ENCODE data around the gene ANAPC13.

ANAPC13 gene

GRCh38 chr3:134481166-134481565 is 4.6 kb downstream of the ANAPC13 start:
- no peak for DNase-seq

GRCh38 chr3:134480546-134480945 is 5.2 kb downstream of the ANAPC13 start:
- no peak for DNase-seq

DNA sequence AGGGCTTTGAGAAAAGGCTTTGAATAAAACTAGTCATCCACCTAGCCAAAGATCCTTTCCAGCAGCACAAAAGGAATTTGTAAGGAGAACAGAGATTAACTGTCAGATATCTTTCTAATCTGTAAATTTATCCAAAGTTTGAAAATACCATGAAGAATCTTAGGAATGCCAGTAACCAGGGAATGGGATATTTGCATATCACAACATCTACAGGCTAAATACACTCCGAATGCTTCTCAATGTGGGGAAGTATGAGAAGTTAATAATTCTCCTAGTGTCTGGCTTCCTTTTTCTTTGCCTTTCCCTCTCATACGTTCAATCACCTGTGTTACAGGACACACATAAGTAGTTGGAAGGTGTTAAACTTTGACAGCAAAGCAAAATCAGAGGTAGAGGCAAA is 7.8 kb downstream of the ANAPC13 start:
- no peak for DNase-seq

DNA sequence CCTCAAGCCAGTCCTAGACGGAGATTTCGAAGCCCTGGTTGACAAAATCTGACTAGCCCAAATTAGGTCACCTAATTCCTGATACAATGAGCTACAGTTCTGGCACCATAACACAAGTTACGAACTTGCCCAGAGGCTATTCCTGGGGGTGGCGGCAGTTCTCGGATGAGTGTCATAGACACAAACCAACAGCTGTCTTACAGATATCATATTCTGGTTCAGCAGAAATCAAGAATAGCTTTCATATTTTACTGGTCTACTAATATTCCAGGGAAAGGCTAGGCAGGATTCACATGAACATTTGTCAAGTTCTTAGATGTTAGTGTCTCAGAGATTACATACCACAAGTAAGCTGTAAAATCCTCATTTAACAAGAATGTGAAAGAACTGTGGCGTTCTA is 8.8 kb downstream of the ANAPC13 start:
- no peak for DNase-seq

DNA sequence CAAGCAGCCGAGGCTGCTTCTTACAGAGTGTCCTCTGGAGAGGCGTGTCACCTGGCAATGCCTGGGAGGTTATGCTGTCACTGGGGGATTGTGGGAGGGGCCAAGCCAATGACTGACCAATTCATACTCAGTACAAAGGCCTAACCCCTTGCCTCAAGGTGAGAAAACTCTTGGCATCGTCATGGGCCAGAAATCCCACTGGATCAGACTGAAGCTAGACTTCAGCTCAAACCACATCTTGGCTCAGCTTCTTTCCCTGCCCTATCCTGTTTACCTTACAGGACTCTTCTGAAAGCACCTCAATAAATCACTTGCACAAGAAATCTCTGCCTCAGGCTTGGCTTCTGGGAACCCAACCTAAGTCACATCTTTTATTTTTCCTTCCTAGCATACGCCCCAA is 9.5 kb downstream of the ANAPC13 start:
- DNase-seq = no peak

DNA sequence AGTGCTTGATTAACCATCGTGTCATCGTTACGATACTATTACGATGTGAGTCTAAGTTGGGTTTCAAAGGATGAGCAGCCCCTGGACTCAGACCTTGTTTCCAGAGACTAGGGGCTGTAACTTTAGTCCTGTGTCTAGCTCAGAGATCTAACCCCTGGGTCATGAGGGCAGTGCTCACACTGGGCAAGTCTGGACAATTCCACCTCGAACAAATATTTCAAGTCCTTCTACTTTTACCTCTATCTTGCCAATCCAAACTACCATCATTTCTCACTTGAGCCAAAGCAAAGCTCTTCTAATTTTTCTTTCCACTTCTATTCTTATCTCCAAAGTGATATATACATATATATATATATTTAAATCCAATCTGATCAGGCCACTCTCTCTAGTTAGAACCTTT is 10.8 kb downstream of the ANAPC13 start:
- DNase-seq = no peak

DNA sequence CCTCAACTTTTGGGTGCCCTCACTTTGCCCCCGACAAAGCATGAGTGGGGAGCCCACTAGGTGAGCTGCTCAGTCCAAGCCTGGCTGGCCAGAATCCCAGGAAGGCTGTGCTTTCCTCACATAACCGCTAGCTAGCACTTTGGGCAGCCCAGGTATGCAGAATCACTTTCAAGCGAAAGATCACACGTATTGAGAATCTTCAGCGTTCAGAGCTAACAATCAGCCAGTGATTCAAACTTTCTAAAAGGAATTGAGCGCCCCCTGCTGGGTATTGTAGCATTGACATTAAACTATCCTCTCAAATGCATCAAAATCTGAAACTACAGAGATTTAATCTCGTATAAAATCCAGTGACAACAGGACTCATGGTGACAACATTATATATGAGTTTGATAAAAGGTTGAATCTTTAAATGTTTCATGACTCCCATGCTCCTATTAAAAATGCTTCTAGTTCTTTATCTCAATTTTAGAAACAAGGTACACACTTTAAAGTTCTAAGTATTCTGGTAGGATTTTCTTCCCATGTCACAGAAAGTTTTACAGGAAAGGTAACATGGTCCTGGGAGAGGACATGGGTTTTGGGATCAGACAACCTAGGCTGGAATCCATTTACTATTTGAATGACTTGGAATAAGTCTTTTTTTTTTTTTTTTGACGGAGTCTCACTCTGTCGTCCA is 11.8 kb downstream of the ANAPC13 start:
- peak; percentile 81 for DNase-seq

GRCh38 chr3:134472831-134473230 is 13.0 kb downstream of the ANAPC13 start:
- no peak for DNase-seq

GRCh38 chr3:134471521-134472193 is 14.1 kb downstream of the ANAPC13 start:
- no peak for DNase-seq

DNA sequence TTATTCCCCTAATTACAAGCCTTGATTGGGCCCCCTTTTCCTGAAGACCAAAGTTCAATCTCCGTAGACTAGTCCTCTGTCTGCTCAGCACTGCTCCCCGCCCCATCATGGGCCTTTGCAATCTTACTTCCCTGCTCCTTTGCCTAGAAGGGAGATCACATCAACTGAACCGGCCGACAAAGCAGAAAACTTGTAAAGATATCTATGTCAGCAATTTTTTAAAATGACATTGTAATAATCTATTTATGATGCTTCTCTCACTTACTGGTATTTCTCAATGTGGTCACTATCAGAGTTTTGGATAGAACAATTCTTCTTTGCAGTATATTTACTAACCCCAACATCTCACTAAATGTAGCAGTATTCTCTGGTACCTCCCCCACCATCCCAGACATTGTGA is 17.3 kb downstream of the ANAPC13 start:
- no peak for DNase-seq

DNA sequence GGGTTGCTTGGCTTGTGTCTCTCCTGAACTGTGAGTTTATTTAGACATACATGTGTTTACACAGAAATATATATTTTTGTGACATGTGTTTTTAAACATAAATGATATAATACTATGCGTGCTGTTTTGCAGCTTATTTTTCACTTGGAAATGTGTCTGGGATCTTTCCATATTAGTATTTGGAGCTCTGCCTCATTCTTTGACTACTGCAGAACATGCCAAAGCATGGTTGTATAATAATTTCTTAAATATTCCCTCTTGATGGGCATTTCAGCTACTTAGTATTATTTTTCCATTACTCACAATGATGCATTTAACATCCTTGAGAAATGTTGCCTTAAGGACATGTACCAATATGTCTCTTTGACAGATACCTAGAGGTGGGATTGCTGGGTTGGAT is 19.5 kb downstream of the ANAPC13 start:
- DNase-seq = no peak

DNA sequence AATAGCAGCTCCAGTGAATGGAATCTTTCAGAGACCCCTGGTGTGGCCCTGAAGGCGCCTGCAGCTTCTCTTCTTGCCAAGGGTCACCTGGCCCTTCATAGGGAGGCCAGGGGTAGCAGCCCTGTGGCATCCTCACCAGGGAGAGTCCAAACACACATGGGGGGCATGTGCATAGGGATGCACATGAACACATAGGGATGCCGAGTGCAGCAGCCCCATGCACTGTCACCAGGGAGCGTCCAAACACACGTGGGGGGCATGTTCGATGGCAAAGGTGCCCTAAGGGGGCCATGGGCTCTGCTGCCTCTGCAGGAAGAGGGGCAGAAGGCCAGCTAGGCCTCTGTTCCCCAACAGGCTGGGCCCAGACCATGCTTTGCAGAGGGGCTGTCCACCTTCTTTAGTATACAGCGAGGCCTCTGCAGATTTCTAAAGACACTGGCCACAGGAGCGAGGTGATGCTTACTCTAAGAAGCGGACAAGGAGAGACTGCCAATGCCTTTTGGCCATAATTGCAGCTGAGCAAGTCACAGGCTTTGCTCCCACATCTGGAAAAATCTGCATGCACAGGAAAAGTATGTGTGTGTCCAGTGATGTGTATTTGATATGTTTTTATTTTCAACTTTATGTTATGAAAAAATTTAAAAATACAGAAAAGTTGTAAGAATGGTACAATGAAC is 21.0 kb downstream of the ANAPC13 start:
- no peak for DNase-seq

DNA sequence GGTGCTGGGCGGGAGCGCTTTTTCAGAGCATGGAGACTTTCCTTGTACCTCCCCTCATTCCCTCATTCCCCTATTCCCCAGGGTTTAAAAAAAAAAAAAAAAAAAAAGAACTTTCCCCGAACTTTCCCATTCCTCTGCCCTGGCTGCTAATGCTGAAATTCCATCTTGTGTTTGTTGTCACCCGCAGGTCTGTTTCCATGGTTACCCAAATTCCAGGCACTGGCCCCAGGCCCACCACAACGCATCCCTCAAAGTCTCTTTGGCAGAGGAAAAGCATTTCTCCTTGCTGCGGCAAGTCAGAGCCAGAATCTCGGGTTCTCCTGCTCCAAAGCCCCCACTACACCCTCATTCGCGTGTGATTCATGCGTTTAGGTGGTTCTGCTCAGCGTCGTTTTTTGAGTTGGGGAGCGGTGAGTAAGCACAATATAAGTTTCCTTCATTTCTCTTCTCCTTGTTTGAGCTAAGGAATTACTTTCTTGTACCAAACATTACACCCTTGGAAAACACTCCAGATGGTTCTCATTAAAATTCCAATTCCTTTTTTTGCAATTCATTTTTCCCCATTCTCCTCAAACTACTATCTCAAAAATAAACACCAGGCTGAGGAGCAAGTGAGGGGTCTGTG is 21.6 kb downstream of the ANAPC13 start:
- DNase-seq = no peak

GRCh38 chr3:134463676-134464063 is 22.1 kb downstream of the ANAPC13 start:
- DNase-seq = no peak

DNA sequence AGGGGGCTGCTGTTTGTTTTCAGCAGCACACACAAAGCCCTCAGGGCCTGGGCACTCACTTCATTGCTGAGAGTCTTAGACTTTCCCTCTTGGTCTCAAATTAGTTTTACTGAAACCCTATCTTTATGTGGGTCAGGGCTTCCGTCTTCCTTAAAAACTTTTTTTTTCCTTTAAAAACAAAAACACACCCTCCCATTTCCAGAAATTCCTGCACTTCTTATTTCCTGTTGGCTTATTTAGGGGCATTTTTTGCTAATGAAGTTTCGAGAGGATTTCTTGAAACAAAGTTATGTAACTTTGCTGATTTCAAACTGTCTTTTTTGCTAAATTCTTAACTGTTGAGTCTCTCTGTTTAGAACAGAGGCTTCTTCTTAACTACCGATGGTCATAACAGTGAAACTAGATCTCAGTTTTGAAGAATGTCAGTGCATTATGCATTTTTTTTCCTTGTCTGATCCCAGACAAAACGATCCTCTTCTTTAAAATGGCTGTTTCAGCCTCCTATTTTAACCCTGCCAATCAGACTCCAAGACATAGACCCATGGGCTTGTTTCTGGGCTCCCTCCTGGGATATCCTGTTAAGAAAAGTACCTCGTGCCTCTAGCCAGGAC is 23.3 kb downstream of the ANAPC13 start:
- DNase-seq = no peak

DNA sequence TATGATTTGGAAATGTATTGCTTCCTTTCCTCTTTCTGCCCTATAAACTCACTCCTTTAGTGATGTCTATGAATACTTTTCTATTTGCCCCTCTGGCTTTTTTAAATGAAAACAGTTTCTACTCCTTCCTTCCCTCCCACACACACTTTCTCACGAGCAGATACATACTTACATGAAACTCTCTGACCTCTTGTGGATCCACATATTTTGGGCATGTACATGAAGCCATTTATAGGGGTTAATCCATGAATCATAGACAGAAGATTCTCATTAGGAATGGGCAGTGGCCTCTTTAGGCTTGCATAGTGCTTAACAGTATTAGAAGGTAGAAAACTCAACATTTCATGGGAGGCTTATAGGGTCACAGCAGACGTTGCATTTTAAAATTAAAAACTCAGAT is 24.8 kb downstream of the ANAPC13 start:
- no peak for DNase-seq

GRCh38 chr3:134459562-134459961 is 26.2 kb downstream of the ANAPC13 start:
- no peak for DNase-seq

DNA sequence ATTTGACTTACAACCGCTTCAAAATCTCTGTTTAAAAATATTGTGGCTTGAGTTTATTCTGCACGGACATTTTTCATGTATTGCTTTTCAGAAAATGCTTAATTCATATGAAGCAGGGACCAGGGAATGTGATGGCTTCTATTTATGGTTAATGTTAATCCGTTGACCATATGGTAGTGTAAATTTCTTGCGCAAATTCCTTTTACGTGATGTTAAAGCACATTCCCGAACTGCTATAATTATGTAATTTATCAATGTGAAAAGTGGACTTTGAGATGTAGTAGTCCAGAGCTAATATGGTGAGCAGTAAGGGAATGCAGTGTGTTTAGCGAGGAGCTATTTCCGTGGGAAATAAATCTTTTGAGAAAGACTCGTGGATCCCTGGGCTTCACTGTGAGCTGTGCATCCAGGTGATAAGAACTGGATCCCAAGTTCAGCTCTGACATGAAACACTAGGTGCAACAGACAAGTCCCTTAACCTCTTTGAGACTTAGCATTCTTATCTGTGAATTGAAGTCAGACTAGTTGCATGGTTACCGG is 27.3 kb downstream of the ANAPC13 start:
- no peak for DNase-seq

GRCh38 chr3:134457376-134458074 is 28.3 kb downstream of the ANAPC13 start:
- no peak for DNase-seq

DNA sequence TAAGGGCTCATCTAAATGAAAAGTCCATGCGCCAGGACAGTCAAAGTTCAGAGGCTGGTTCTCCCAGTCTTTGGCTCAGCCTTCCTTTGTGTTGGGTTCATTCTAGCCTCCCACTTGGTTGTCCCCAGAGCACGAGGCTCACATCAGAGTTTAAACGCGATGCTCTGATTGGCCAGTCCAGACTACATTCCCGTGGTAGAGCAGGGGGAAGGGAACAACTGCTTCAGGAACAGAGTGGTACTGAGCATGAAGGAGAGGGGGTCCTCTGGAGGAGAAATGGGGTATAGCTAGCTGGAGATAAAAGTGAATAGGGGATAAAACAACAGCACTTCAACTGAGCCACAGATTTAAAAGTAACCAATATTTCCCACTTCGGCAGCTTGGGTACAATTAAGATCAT is 32.2 kb downstream of the ANAPC13 start:
- DNase-seq = no peak

DNA sequence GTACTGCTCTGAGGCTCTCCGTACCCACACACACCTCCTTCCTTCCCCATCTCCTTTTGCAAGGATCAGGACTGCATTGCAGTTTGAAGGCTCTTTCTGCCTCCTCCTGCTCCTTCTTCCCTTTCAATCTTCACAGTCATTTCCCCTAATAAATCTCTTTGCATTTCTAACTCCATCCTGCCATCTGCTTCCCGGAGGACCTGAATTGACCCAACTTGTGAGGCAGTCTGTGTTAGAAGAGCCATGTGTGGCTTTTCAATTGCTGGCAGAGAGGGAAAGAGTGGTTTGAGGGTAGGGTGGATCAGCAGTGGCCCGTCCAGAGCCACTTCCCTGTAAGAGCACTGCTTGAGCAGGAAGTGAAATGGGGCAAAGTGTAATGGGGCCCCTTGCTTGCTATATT is 35.8 kb downstream of the ANAPC13 start:
- no peak for DNase-seq

DNA sequence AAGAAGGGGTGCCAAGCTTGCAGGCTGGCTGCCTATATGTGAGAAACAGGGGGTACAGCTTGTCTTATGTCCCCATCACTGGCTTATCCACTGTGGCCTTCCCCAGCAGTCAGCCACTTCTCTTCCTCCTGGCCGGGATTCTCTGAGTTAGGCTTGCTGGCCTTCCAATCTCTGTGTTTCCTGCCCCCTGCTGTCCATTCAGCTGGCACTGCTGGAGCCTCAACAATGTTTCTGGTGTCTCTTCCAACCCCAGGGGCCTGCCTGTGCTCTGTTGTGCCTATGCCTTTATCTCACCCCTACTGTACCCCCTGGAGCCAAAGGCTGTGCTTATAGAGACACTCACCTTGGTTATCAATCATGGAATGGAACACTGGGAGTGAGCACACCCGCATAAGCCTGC is 36.5 kb downstream of the ANAPC13 start:
- no peak for DNase-seq

DNA sequence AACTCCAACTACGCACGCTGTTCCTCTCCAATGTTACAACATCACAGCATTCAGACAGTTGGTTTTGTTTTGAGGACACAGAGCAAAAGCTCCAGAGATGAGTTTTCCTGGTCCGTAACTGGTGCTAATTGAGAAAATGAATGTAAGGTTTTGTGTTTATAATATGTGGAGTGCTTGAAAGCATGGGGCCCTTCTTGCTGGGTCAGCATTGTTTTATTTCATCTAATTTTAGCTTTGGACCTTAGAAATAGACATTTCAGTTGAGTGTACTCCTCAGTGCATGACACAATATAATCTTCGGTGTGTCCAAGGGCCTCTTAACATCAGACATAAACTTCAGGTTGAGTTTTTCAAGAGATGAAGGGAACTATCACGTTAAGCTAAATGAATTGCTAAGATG is 37.1 kb downstream of the ANAPC13 start:
- no peak for DNase-seq
